ENCODE measurements around the gene SECISBP2.

Gene SECISBP2

DNA sequence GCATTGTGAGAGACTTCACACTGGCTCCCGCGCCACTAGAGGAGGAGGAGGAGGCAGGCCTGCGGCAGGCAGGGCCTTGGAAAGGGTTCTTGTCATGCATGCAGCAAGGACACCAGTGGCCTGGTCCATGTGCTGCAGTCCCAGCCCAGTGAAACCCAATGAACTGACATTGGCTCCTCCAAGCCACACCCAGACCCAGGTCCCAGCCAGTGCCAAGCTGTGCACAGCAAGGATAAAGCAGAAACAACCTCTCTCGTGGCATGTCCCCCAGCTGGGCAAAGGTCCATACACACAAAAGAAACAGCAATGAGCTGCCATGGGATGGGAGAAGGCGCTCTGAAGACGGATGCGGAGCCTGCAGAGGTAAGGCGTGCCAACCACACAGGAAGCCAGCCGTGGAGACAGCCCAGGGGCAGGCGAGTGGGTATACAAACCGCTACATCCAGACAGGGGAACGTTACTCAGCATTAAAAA lies 90.4 kb downstream of the SECISBP2 start:
- TF ChIP-seq, protein P1, sequence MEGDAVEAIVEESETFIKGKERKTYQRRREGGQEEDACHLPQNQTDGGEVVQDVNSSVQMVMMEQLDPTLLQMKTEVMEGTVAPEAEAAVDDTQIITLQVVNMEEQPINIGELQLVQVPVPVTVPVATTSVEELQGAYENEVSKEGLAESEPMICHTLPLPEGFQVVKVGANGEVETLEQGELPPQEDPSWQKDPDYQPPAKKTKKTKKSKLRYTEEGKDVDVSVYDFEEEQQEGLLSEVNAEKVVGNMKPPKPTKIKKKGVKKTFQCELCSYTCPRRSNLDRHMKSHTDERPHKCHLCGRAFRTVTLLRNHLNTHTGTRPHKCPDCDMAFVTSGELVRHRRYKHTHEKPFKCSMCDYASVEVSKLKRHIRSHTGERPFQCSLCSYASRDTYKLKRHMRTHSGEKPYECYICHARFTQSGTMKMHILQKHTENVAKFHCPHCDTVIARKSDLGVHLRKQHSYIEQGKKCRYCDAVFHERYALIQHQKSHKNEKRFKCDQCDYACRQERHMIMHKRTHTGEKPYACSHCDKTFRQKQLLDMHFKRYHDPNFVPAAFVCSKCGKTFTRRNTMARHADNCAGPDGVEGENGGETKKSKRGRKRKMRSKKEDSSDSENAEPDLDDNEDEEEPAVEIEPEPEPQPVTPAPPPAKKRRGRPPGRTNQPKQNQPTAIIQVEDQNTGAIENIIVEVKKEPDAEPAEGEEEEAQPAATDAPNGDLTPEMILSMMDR (IDR thresholded peaks at IDR 0.05; ENCODE audit: poor library complexity, severe bottlenecking), result no peak
- DNase-seq (ENCODE audit: low spot score) (no peak), ATAC-seq (ENCODE audit: low read depth) (no peak)
- no peaks in the 10 kb centered on the region for H3K4me1 ChIP-seq (ENCODE audit: insufficient read depth, poor library complexity, severe bottlenecking)
- no peak overlapping the region for H3K4me3 ChIP-seq (ENCODE audit: severe bottlenecking)
- H3K27me3 ChIP-seq (ENCODE audit: insufficient read depth, poor library complexity, severe bottlenecking), result no peaks in the 10 kb centered on the region
- no peaks in the 10 kb centered on the region for H3K9me3 ChIP-seq (ENCODE audit: severe bottlenecking)
- no peak overlapping the region for H3K27ac ChIP-seq (ENCODE audit: poor library complexity, severe bottlenecking)
- H3K36me3 ChIP-seq (ENCODE audit: low read depth), result no peaks in the 10 kb centered on the region

Data from RWPE2 (cell line).